Body of pancreas (tissue), 4 donors: Measurements from ENCODE around the gene SUGCT. TPM values are rescaled to one million over a fixed set of nuclear protein-coding genes. Genes with fewer than 3 reads are reported as not detected.

Source experiments
- ATAC-seq: fragments of 150-250 bp; one replicate; pipeline ENCODE4 v1.9.1; 2016
- DNase-seq, 4 donors: peaks; one replicate each; pipeline ENCODE4 v3.0.0-alpha.2; 2019
- H3K27ac ChIP-seq, 4 donors: fragments of 200-600 bp; sonication (generic); 1 replicate in 3 of 4; 2 replicates in 1 of 4; pipeline versions ENCODE4 v1.5.1 to v1.6.1; 2016 to 2019; ENCODE audit warnings: mild to moderate bottlenecking in 1 of 4, mixed read lengths in 1 of 4, moderate library complexity in 1 of 4
- H3K27me3 ChIP-seq, 2 donors: fragments of 200-600 bp; sonication (generic); one replicate each; pipeline ENCODE4 v1.6.0; 2016; ENCODE audit warnings: mild to moderate bottlenecking in 1 of 2
- H3K36me3 ChIP-seq, 2 donors: fragments of 200-600 bp; sonication (generic); replicated peaks in 1 of 2; 2 replicates each; pipeline ENCODE4 v1.5.1; 2016; ENCODE audit warnings: low read depth in 2 of 2; ENCODE audit not compliant: insufficient read depth in 1 of 2
- H3K4me1 ChIP-seq: fragments of 200-600 bp; sonication (generic); one replicate; pipeline ENCODE4 v1.6.0; 2016
- H3K4me3 ChIP-seq, 2 donors: fragments of 200-600 bp; sonication (generic); 1 replicate in 1 of 2; 2 replicates in 1 of 2; pipeline ENCODE4 v1.5.1; 2016 to 2019
- H3K9me3 ChIP-seq, 3 donors: fragments of 200-600 bp; sonication (generic); 1 replicate in 2 of 3; 2 replicates in 1 of 3; pipeline ENCODE4 v1.5.1; 2016
- POLR2A ChIP-seq, 3 donors: fragments of 450-650 bp; IDR thresholded peaks; one replicate each; pipeline ENCODE4 v1.6.1; 2016; ENCODE audit warnings: antibody characterized with exemption in 3 of 3, mild to moderate bottlenecking in 2 of 3
- WGBS, 2 donors: methylation state at CpG; one replicate each; pipeline ENCODE4 v1.1.5; 2017; 5-methylcytosine and 5-hydroxymethylcytosine counted together
- intact Hi-C: fragments of 100-400 bp; cut with DNase I; formaldehyde crosslinking; loops from one replicate; pipeline ENCODE4 v1.15.1; 2023
- total RNA-seq, 2 donors: library from RNA; depleted of rRNA; stranded (reverse); fragments of >200 nt; gene quantifications; one replicate each; pipeline ENCODE4 v1.1.0, GENCODE V29; 2016
- TF ChIP-seq, protein P1 (sequence below), 7 experiments: fragments of 450-650 bp in 4 of 7; fragments of 200-600 bp in 3 of 7; sonication (generic) in 3 of 7; IDR thresholded peaks; one replicate each; pipeline ENCODE4 v1.5.1; 2016 to 2019; ENCODE audit warnings: antibody characterized with exemption in 7 of 7

SUGCT gene
- total RNA-seq, 2 donors from 2014 or later = 0.78 to 1.3 TPM

DNA sequence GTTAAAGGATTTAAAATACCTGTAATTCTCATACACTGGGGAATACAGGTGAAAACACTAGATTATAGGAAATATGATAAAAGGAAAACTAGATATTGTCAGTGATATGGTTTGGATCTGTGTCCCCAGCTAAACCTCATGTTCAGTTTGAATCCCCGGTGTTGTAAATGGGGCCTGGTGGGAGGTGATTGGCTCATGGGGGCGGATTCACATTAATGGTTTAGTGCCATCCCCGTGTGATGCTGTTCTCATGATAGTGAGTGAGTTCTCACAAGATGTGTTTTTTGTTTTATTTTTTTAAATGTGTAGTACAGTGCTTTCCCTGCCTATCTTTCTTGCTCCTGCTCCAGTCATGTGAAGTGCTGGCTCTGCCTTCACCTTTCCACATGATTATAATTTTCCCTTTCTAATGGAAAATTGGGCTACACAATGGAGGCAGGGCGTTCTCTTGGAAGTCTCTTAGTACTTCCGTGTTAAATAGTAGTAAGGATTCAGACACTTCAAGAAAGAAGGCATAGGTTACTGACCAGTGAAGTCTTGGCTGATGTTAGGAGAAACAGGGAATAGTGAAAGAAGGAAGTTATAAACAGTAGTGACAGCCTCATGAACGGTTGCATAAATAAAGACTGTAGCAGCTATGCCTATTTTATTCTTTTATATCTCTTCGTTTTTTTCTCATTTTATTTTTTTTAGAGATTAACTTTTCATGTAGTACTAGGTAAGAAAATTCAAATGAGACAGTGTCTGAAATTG, 386.4 kb downstream of the SUGCT start:
- ATAC-seq = no peak
- Histone ChIP-seq H3K4me3 (no peak overlapping the region), H3K9me3 (no peaks in the 10 kb centered on the region), H3K36me3 (no peaks in the 10 kb centered on the region), H3K27ac (no peak overlapping the region), H3K4me1 (no peaks in the 10 kb centered on the region), H3K27me3 (no peaks in the 10 kb centered on the region)
- WGBS, 2 donors = 79 to 81% methylated on average over 7 of the region's 7 CpGs
- no peak for DNase-seq
- intact Hi-C loops = no loop called here
- TF ChIP-seq POLR2A (IDR thresholded peaks at IDR 0.05) = no peak
- TF ChIP-seq, protein P1, sequence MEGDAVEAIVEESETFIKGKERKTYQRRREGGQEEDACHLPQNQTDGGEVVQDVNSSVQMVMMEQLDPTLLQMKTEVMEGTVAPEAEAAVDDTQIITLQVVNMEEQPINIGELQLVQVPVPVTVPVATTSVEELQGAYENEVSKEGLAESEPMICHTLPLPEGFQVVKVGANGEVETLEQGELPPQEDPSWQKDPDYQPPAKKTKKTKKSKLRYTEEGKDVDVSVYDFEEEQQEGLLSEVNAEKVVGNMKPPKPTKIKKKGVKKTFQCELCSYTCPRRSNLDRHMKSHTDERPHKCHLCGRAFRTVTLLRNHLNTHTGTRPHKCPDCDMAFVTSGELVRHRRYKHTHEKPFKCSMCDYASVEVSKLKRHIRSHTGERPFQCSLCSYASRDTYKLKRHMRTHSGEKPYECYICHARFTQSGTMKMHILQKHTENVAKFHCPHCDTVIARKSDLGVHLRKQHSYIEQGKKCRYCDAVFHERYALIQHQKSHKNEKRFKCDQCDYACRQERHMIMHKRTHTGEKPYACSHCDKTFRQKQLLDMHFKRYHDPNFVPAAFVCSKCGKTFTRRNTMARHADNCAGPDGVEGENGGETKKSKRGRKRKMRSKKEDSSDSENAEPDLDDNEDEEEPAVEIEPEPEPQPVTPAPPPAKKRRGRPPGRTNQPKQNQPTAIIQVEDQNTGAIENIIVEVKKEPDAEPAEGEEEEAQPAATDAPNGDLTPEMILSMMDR (IDR thresholded peaks at IDR 0.05) = no peak

DNA sequence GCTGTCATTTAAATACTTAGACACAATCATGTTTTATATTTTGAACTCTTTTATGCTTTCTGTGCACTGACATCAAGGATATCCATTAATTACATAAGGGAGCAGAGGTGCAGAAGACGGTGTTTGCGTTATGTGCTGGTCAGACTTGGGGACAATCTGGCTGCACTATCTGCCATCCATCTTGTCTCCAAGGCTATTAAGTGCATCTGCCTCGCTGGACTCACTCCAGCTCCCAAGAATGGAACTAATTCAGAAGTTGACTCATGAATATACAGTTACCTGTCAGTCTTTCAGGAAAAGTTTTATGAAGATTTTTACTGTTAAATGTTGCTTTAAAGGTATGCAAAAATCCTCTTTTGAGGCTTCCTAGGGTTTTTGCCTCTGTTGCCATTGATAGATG, 391.0 kb downstream of the SUGCT start:
- no peak for DNase-seq
- intact Hi-C loops = no loop called here
- no peak overlapping the region for H3K4me3 ChIP-seq
- WGBS, 2 donors = 90% methylated on average over 3 of the region's 3 CpGs
- H3K9me3 ChIP-seq = no peaks in the 10 kb centered on the region
- no peaks in the 10 kb centered on the region for H3K27me3 ChIP-seq
- no peak overlapping the region for H3K27ac ChIP-seq
- H3K4me1 ChIP-seq = no peaks in the 10 kb centered on the region
- no peak for TF ChIP-seq POLR2A (IDR thresholded peaks at IDR 0.05)
- TF ChIP-seq, protein P1 (IDR thresholded peaks at IDR 0.05) = no peak
- no peak for ATAC-seq
- no peaks in the 10 kb centered on the region for H3K36me3 ChIP-seq

DNA sequence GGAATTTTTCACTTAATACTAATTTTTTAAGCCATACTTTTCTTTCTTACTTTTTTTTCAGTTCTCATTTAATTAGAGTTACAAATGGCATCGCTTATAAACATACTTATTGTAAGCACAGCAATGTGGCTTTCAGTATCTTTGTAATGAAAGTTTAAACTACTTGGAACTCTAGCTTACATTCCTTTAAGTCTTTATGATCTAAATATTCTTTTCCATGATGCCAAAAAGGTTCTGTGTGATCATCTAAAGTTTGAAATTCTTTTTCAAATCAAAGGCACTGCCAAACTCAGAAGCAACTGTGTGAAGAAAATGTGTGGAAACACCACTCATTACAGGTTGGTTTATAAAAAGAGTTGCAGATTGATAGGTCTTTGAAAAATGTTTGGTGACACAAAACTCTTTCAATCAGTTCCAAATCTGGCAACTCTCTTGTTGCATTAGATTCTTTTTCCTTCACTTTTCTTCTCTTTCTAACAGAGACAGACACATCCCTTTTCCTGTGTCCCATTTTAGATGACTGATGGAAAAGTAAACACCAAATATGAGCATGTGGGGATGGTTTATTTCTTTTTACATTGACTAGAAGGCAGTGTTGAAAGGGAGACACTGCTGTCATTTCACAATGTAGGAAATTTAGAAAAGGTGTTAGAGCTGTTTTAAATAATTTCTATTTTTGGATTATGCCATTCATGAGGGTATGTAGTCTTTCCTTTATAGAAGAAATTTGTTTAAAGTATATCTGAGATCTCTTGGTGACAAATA, 392.3 kb downstream of the SUGCT start:
- no peaks in the 10 kb centered on the region for H3K36me3 ChIP-seq
- ATAC-seq = no peak
- H3K27me3 ChIP-seq = no peaks in the 10 kb centered on the region
- TF ChIP-seq, protein P1 (IDR thresholded peaks at IDR 0.05) = no peak
- no peak for TF ChIP-seq POLR2A (IDR thresholded peaks at IDR 0.05)
- WGBS, 2 donors = 71 to 95% methylated on average over 1 of the region's 1 CpG
- no peaks in the 10 kb centered on the region for H3K4me1 ChIP-seq
- intact Hi-C loops = no loop called here
- no peak overlapping the region for H3K4me3 ChIP-seq
- no peaks in the 10 kb centered on the region for H3K9me3 ChIP-seq
- no peak overlapping the region for H3K27ac ChIP-seq
- DNase-seq = no peak

DNA sequence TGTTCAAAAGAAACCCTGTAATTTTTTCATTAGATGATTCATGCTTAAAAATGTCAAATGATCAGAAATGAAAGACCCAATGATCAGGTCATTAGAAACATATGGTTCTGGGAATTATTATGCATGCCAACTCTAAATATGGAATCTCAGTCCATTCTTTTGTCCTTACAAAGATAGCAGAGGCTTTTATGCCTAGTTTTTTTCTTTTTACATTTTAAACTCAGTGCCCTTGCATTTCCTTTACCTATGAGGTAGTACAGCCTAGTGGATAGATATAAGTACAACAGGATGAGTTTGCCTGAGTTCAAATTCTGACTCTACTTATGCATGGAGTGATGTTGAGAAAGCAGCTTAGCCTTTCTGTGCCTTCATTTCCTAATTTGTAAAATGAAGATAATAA, 392.9 kb downstream of the SUGCT start:
- H3K9me3 ChIP-seq = no peaks in the 10 kb centered on the region
- H3K27me3 ChIP-seq = no peaks in the 10 kb centered on the region
- intact Hi-C loops = no loop called here
- ATAC-seq (no peak), DNase-seq (no peak)
- no peak overlapping the region for H3K4me3 ChIP-seq
- no peaks in the 10 kb centered on the region for H3K4me1 ChIP-seq
- H3K27ac ChIP-seq = no peak overlapping the region
- no peaks in the 10 kb centered on the region for H3K36me3 ChIP-seq
- TF ChIP-seq, protein P1 (IDR thresholded peaks at IDR 0.05) = no peak
- TF ChIP-seq POLR2A (IDR thresholded peaks at IDR 0.05) = no peak
